ENCODE measurements around the gene DENR.

DNA sequence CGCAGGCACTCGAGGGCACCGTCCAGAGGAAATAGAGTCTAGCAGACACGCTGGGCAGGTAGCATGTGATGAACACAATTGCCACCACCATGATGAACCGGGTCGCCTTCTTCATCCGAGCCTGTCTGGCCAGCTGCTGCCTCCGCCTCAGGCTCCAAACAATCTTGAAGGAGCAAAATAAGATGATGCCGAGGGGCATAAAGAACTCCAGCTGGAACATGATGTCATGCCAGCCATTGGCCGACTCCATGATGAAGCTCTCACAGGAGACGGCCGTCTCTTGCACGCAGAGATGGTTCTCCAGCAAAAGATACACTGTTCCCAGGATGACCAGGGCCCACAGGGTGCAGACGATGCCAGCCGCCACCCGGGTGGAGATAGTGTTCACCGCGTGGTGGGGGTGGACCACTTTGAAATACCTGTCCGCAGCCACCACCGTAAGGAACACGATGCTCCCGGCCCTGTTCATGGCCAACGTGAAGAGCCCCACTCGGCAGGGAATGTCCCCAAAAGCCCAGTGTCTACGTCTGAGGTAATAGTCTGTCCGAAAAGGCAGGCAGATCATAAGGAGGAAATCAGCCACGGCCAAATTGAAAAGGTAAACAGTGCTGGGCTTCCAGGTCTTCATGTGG lies 22.9 kb upstream of the DENR start:
- no peak for TF ChIP-seq CTCF (IDR thresholded peaks at IDR 0.05; ENCODE audit: insufficient read depth, low read length)
- TF ChIP-seq REST (IDR thresholded peaks at IDR 0.05; ENCODE audit: insufficient replicate concordance, low read depth) = no peak
- no peak for TF ChIP-seq POLR2AphosphoS5 (IDR thresholded peaks at IDR 0.05; ENCODE audit: low read depth)
- no peak for TF ChIP-seq GABPA (IDR thresholded peaks at IDR 0.05; ENCODE audit: low read depth)

Data from HL-60 (cell line).